Effector memory CD8-positive, alpha-beta T cell (primary cell): ENCODE measurements around the gene CDKAL1.
"Not testable (repeated sequence)": the region's sequence is repeated elsewhere in the genome, so short reads cannot be mapped to it uniquely, and the experiment has no call there.

ENCODE experiments used
- ATAC-seq: fragments of 150-1000 bp; cut with Tn5 transposase; replicated peaks from 2 replicates; pipeline ENCODE4 v1.10.0; 2021; ENCODE audit warnings: mild to moderate bottlenecking, moderate library complexity
- DNase-seq, 3 experiments: peaks; one replicate each; pipeline ENCODE4 v3.0.0; 2021
- H3K27ac Mint-ChIP-seq, 2 donors: one replicate each; pipeline ENCODE4 v1.8.0; 2022; ENCODE audit warnings: mild to moderate bottlenecking in 2 of 2, mixed read lengths in 2 of 2, moderate library complexity in 2 of 2
- H3K27me3 Mint-ChIP-seq, 2 donors: one replicate each; pipeline ENCODE4 v1.8.0; 2022; ENCODE audit warnings: mixed read lengths in 2 of 2
- H3K36me3 Mint-ChIP-seq: one replicate; pipeline ENCODE4 v1.8.0; 2022; ENCODE audit warnings: mild to moderate bottlenecking, moderate library complexity, mixed read lengths; ENCODE audit not compliant: insufficient read depth
- H3K4me1 Mint-ChIP-seq, 2 donors: one replicate each; pipeline ENCODE4 v1.8.0; 2022; ENCODE audit warnings: low read depth in 2 of 2, mixed read lengths in 2 of 2
- H3K4me3 Mint-ChIP-seq, 2 donors: one replicate each; pipeline ENCODE4 v1.8.0; 2022; ENCODE audit warnings: mild to moderate bottlenecking in 2 of 2, mixed read lengths in 2 of 2, moderate library complexity in 2 of 2
- H3K9me3 Mint-ChIP-seq, 2 donors: one replicate each; pipeline ENCODE4 v1.8.0; 2022; ENCODE audit warnings: mixed read lengths in 2 of 2

The CDKAL1 gene

DNA sequence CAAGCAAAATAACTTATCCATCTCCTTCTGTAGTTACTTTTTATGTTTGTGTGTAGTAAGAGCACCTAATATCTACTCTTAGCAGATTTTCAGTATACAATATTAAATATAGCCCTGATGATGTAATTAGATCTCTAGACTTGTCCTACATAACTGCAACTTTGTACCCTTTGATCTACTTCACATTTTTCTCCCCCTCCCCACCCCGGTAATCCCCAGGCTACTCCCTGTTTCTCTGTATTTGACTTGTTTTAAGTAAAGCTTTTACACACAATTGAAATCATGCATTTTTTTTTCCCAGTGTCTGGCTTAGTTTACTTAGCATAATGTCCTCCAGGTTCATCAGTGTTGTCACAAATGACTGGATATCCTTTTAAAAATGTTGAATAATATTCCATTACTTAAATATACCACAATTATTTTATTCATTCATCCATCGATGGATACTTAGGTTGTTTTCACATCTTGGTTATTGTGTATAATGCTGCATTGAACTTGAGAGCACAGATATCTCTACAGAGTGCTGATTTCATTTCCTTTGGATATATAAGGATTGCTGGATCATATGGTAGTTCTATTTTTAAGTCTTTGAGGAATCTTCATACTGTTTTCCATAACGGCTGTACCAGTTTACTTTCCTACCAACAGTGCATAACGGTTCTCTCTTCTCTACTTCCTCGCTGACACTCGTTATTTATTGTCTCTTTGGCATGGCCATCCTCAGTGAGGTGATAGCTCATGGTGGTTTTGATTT lies 212.7 kb downstream of the CDKAL1 start:
- no peak overlapping the region for H3K27ac Mint-ChIP-seq
- H3K4me1 Mint-ChIP-seq = peaks cover 4 to 25% of the 10 kb centered on the region in 2 donors
- DNase-seq (no peak), ATAC-seq (no peak)
- H3K4me3 Mint-ChIP-seq = no peak overlapping the region
- H3K9me3 Mint-ChIP-seq = no peaks in the 10 kb centered on the region
- H3K36me3 Mint-ChIP-seq = no peaks in the 10 kb centered on the region
- no peaks in the 10 kb centered on the region for H3K27me3 Mint-ChIP-seq

DNA sequence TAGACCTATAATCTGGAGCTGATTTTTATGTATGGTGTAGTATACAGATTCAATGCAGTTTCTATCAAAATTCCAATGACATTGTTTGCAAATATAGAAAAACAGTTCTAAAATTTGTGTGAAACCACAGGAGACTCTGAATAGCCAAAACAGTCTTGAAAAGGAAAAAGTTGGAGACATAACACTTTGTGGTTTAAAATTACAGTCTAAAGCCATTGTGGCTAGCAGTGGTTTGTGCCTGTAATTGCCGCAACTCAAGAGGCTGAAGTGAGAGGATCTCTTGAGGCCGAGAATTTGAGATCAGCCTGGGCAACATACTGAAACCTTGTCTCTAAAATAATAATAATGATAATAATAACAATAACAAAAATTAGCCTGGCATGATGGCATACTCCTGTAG lies 213.7 kb downstream of the CDKAL1 start:
- no peak overlapping the region for H3K4me3 Mint-ChIP-seq
- H3K27ac Mint-ChIP-seq = no peak overlapping the region
- H3K27me3 Mint-ChIP-seq = no peaks in the 10 kb centered on the region
- no peaks in the 10 kb centered on the region for H3K9me3 Mint-ChIP-seq
- H3K4me1 Mint-ChIP-seq = peaks cover 4 to 24% of the 10 kb centered on the region in 2 donors
- H3K36me3 Mint-ChIP-seq = no peaks in the 10 kb centered on the region
- ATAC-seq (no peak), DNase-seq (no peak)

DNA sequence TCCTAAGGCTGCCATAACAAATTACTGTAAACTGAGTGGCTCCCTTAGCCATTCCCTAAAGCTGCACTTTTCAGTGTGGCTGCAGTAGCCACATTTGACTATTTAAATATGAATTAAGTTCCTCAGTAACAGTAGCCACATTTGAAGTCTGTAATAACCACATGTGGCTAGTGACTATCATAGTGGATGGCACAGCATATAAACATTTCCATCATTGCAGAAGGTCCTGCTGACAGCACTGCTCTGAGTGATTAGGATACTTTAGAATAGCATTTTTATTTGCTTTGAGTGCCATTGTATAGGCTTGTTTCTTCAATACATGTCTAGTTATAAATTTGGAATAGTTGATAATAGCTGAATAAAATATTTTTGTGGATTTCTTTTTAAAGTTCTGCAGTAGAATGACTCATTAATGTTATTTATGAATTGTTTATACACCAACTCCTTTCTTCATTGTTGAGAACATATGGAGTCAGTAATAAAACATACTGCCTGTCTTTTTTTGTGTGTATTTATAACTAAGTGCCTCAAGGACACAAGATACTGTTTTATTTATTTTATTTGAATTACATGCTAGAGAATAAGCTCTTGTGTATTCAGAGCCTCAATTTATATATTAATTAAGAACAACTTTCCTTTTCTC lies 217.2 kb downstream of the CDKAL1 start:
- H3K4me3 Mint-ChIP-seq = no peak overlapping the region
- no peak for ATAC-seq
- no peaks in the 10 kb centered on the region for H3K9me3 Mint-ChIP-seq
- DNase-seq = no peak
- peaks cover 4 to 31% of the 10 kb centered on the region in 2 donors for H3K4me1 Mint-ChIP-seq
- no peak overlapping the region for H3K27ac Mint-ChIP-seq
- no peaks in the 10 kb centered on the region for H3K36me3 Mint-ChIP-seq
- H3K27me3 Mint-ChIP-seq = no peaks in the 10 kb centered on the region

DNA sequence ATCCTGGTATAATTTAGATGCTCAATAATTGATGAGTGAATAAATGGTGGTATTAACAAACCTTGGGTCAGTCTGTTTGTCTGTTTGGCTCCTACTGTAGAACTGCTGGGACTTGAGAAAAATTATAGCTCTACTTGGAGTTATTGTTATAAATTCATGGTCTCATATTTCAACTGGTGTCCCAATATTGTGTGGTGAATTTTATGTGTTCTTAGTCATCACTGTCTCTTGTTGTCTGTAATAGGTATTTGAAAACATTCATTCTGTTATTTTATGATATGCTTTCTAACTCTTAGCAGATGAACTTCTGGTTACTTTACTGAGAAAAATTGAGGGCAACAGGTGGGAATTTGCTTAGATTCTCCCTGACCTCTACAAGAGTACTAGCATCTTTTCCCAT lies 221.4 kb downstream of the CDKAL1 start:
- DNase-seq = no peak
- Mint-ChIP-seq H3K4me3 (no peak overlapping the region), H3K27me3 (no peaks in the 10 kb centered on the region), H3K4me1 (peaks cover 0 to 17% of the 10 kb centered on the region in 2 donors), H3K9me3 (no peaks in the 10 kb centered on the region), H3K36me3 (peaks cover 3% of the 10 kb centered on the region), H3K27ac (no peak overlapping the region)
- ATAC-seq = no peak

DNA sequence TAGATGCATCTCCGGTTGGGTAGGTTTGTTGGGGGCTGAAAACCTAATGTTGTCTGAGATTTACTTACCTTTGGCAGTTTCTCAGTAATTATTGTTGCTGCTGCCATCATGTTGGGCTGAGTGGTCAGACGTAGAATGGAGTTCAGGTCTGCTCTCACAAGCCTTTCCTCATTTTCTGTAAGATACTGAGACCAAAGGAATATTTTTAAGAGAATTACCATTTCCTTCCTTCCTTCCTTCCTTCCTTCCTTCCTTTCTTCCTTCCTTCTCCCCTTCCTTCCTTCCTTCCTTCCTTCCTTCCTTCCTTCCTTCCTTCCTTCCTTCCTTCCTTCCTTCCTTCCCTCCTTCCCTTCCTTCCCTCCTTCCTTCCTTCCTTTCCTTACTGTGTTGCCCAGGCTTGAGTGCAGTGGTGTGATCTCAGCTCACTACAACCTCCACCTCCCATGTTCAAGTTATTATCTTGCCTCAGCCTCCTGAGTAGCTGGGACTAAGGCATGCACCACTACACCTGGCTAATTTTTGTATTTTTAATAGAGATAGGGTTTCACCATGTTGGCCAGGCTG lies 222.4 kb downstream of the CDKAL1 start:
- H3K27me3 Mint-ChIP-seq, ATAC-seq, H3K9me3 Mint-ChIP-seq, DNase-seq, H3K4me3 Mint-ChIP-seq, H3K27ac Mint-ChIP-seq, H3K36me3 Mint-ChIP-seq: not testable (repeated sequence)
- peaks cover 0 to 17% of the 10 kb centered on the region in 2 donors for H3K4me1 Mint-ChIP-seq

DNA sequence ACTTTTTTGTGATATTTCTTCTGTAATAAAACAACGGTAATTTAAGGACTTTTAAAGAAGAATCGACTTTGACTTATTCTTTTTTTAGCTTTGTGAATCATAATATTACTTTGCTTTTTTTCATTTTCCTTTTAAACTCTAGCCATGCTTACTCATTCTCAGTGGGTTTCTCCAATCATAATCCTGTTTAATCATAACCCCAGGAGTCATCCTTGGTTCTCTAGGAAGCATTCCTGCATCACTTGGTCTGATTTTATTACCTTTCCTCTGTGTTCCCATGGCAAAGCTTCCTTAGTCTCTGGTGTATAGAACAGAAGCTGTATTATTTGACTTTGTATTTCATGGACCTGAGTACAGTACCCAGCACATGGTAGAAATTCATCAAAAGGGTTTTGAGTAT lies 223.5 kb downstream of the CDKAL1 start:
- DNase-seq (no peak), ATAC-seq (no peak)
- H3K4me3 Mint-ChIP-seq = no peak overlapping the region
- H3K9me3 Mint-ChIP-seq = no peaks in the 10 kb centered on the region
- peaks cover 0 to 17% of the 10 kb centered on the region in 2 donors for H3K4me1 Mint-ChIP-seq
- no peaks in the 10 kb centered on the region for H3K27me3 Mint-ChIP-seq
- peaks cover 3% of the 10 kb centered on the region for H3K36me3 Mint-ChIP-seq
- peak overlapping the region in 1 of 2 donors; percentile 8 for H3K27ac Mint-ChIP-seq

DNA sequence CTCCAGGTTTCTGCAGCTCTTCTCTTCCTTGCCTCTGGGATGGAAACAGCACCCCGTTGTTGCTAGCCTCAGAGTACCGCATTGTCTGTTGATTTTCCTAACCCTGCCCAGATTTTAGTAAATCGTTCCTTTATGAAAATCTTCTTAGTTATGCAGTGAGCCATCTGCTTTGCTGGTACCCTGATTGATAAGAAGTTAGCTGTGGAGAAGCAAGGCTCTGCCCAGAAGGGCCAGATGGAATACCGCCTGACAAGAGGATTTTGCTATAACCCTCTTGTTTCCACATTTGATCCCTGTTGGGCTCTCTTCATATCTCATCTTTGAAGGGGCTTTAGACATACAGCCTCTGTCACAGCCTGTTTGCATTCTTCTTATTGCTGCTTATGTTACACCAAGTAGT lies 229.0 kb downstream of the CDKAL1 start:
- Mint-ChIP-seq H3K36me3 (peaks cover 2% of the 10 kb centered on the region), H3K4me3 (no peak overlapping the region), H3K9me3 (no peaks in the 10 kb centered on the region), H3K4me1 (no peaks in the 10 kb centered on the region), H3K27me3 (no peaks in the 10 kb centered on the region), H3K27ac (no peak overlapping the region)
- ATAC-seq (no peak), DNase-seq (no peak)

DNA sequence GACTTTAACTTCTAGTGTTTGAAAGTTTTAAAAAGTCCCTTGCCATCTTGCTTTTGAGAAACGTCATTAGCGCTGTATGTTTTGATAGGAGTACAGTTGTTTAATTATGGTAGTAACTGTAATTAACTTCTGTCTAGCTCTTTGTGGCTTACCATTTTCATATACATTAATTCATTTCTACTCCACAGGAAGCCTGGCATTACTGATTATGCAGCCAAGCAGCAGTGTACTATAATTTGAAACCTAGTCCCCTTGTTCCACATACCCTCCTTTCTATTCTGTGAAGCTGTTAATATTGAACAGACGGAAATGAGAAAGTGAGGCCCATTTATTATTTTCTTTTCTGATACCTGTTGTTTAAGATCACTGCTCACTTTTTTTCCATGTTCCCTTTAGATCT lies 235.4 kb downstream of the CDKAL1 start:
- Mint-ChIP-seq H3K27me3 (no peaks in the 10 kb centered on the region), H3K9me3 (no peaks in the 10 kb centered on the region), H3K4me3 (no peak overlapping the region), H3K27ac (no peak overlapping the region), H3K4me1 (peaks cover 0 to 2% of the 10 kb centered on the region in 2 donors), H3K36me3 (peaks cover 3% of the 10 kb centered on the region)
- ATAC-seq (no peak), DNase-seq (no peak)

DNA sequence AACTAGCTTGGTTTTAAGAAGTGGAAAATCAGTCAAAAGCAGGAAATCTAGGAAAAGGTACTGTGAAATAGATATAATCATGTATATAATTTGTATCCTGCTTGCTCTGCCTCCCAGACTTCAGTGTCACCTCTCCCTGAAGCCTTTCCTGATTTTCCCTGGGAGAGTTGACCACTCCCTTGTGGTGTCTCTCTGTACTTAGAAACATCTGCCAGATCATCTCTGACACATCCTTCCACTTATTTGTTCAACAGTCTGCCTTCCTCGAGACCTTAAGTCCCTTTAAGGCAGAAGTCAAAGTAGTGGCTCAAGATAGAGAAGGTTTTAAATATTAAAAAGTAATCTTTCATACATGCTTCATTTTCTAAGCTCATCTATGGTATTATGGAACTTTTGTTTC lies 236.5 kb downstream of the CDKAL1 start:
- H3K4me1 Mint-ChIP-seq = peaks cover 0 to 2% of the 10 kb centered on the region in 2 donors
- H3K27ac Mint-ChIP-seq = no peak overlapping the region
- no peaks in the 10 kb centered on the region for H3K9me3 Mint-ChIP-seq
- H3K36me3 Mint-ChIP-seq = peaks cover 3% of the 10 kb centered on the region
- DNase-seq (no peak), ATAC-seq (no peak)
- no peaks in the 10 kb centered on the region for H3K27me3 Mint-ChIP-seq
- no peak overlapping the region for H3K4me3 Mint-ChIP-seq

DNA sequence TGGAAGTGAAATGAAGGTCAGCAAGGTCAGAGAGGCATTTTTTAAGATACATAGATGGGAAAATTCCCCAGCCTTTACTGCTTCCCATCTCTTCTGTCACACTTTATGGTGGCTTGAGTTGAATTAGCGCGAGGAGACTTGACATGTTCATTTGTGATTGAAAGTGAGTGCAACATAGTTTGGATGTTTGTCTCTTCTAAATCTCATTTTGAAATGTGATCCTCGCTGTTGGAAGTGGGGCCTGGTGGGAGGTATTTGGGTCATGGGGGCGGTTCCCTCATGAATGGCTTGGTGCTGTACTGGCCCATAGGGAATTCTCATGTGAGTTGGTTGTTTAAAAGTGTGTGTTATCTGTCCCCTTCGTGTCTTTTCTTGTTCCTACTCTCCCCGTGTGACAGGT lies 237.2 kb downstream of the CDKAL1 start:
- Mint-ChIP-seq H3K27me3 (no peaks in the 10 kb centered on the region), H3K27ac (no peak overlapping the region), H3K36me3 (peaks cover 3% of the 10 kb centered on the region), H3K4me1 (peaks cover 0 to 2% of the 10 kb centered on the region in 2 donors), H3K9me3 (no peaks in the 10 kb centered on the region), H3K4me3 (no peak overlapping the region)
- DNase-seq = no peak
- no peak for ATAC-seq

DNA sequence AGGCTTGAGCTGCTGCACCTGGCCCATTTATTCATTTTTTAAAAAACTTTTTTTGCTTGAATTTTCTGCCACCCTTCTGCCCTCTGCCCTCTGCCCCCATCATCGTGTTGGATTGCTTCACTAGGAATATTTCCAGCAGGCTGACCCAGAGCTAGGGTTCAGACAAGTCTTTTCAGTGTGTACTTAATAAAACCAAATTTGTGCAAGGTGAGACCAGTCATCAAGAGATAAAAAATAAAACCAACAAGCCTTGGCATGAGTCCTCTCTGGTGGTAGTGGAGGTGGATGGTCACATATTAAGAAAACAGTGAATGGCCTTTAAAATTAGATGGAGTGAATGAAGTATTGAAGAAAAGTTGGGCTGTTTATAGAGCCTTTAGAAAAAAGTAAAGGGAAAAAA lies 239.6 kb downstream of the CDKAL1 start:
- DNase-seq (no peak), ATAC-seq (no peak)
- Mint-ChIP-seq H3K27ac (no peak overlapping the region), H3K36me3 (peaks cover 6% of the 10 kb centered on the region), H3K27me3 (no peaks in the 10 kb centered on the region), H3K4me1 (peaks cover 2 to 3% of the 10 kb centered on the region in 2 donors), H3K4me3 (no peak overlapping the region), H3K9me3 (no peaks in the 10 kb centered on the region)

DNA sequence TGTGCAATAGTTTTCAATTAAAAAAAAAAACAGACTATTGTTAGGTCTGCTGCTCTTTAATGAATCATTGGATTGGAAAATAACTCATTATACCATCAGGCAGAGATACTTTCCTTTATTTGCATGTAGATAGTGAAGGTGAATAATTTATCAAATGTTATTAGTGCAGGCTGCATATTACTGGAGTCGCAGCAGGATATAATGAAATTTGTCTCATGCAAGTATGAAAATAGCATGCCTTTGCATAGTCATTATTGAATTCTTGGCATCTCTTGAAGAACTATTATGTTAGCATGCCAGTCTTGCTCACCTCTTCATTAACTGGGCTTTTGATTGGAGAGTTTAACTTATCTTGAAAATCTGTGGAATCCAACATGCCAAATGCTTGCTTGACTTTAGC lies 241.7 kb downstream of the CDKAL1 start:
- no peak overlapping the region for H3K27ac Mint-ChIP-seq
- no peak overlapping the region for H3K4me3 Mint-ChIP-seq
- ATAC-seq (no peak), DNase-seq (no peak)
- no peaks in the 10 kb centered on the region for H3K27me3 Mint-ChIP-seq
- H3K4me1 Mint-ChIP-seq = peaks cover 2 to 3% of the 10 kb centered on the region in 2 donors
- peaks cover 11% of the 10 kb centered on the region for H3K36me3 Mint-ChIP-seq
- no peaks in the 10 kb centered on the region for H3K9me3 Mint-ChIP-seq

DNA sequence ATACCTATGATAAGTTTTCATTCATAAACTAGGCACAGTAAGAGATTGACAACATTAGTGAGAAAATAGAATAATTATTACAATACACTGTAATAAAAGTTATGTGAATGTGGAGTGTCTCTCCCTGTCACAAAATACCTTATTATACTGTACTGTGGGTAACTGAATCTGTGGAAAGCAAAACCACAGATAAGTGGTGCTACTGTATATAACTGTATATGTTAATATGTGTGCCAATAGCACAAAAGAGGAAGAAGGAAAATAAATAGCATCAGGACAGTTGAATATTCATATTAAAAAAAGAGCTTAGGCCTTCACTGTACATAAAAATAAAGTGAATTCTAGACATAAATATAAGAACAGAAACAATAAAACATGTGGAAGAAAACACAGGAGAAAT lies 243.5 kb downstream of the CDKAL1 start:
- H3K4me3 Mint-ChIP-seq = no peak overlapping the region
- H3K9me3 Mint-ChIP-seq = no peaks in the 10 kb centered on the region
- H3K27ac Mint-ChIP-seq = no peak overlapping the region
- ATAC-seq (no peak), DNase-seq (no peak)
- H3K27me3 Mint-ChIP-seq = no peaks in the 10 kb centered on the region
- peaks cover 0 to 3% of the 10 kb centered on the region in 2 donors for H3K4me1 Mint-ChIP-seq
- H3K36me3 Mint-ChIP-seq = peaks cover 18% of the 10 kb centered on the region

DNA sequence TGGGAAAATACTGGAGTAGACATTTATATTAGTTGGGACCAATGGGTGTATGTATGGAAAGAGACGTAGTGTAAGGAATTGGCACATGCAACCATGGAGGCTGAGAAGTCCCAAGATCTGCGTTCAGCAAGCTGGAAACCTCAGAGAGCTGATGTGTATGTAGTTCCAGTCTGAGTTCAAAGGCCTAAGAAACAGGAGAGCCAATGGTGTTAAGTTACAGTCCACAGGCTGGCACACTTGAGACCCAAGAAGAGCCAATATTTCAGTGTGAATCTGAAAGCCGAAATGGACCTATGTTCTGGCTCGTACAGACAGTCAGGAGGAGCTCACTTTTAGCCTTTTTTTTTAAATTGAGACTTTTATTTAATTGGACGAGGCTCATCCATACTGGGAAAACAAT lies 244.2 kb downstream of the CDKAL1 start:
- Mint-ChIP-seq H3K4me1 (peaks cover 0 to 3% of the 10 kb centered on the region in 2 donors), H3K9me3 (no peaks in the 10 kb centered on the region), H3K27ac (no peak overlapping the region), H3K27me3 (no peaks in the 10 kb centered on the region), H3K4me3 (no peak overlapping the region), H3K36me3 (peaks cover 18% of the 10 kb centered on the region)
- DNase-seq (no peak), ATAC-seq (no peak)
